Mesenchymal stem cell (in vitro differentiated cells and primary cell): ENCODE measurements around the gene TSPAN5.

ENCODE experiments used
- DNase-seq: peaks from one replicate; pipeline ENCODE4 v3.0.0-alpha.2; 2013
- H2AFZ ChIP-seq: one replicate; pipeline ENCODE4 v1.6.1; 2013; ENCODE audit warnings: low read depth, mild to moderate bottlenecking, control low read depth, inconsistent platforms, low read length, moderate library complexity
- H2AK5ac ChIP-seq: 2 replicates; pipeline ENCODE4 v1.6.1; 2013; ENCODE audit warnings: low read length, moderate library complexity, mild to moderate bottlenecking, inconsistent platforms; ENCODE audit not compliant: severe bottlenecking
- H2BK120ac ChIP-seq: one replicate; pipeline ENCODE4 v1.6.1; 2013; ENCODE audit warnings: low read depth, mild to moderate bottlenecking, inconsistent platforms, low read length, moderate library complexity
- H2BK12ac ChIP-seq, 2 experiments: one replicate each; pipeline ENCODE4 v1.6.1; 2013; ENCODE audit warnings: inconsistent platforms in 2 of 2, low read length in 2 of 2, mild to moderate bottlenecking in 2 of 2, moderate library complexity in 2 of 2, control low read depth in 1 of 2
- H2BK15ac ChIP-seq: one replicate; pipeline ENCODE4 v1.6.1; 2013; ENCODE audit warnings: mild to moderate bottlenecking, low read depth, inconsistent platforms; ENCODE audit not compliant: poor library complexity, severe bottlenecking
- H2BK5ac ChIP-seq: 2 replicates; pipeline ENCODE4 v1.6.1; 2013; ENCODE audit warnings: low read depth, mild to moderate bottlenecking, low read length, control low read depth, inconsistent platforms; ENCODE audit not compliant: poor library complexity, severe bottlenecking
- H3K14ac ChIP-seq, 2 experiments: one replicate each; pipeline ENCODE4 v1.6.1; 2013; ENCODE audit warnings: inconsistent platforms in 2 of 2, low read length in 2 of 2, control low read depth in 1 of 2, mild to moderate bottlenecking in 1 of 2, moderate library complexity in 1 of 2
- H3K18ac ChIP-seq, 2 experiments: one replicate each; pipeline ENCODE4 v1.6.1; 2013; ENCODE audit warnings: inconsistent platforms in 2 of 2, low read length in 2 of 2, control low read depth in 1 of 2, low read depth in 1 of 2, mild to moderate bottlenecking in 1 of 2
- H3K23ac ChIP-seq, 2 experiments: one replicate each; pipeline ENCODE4 v1.6.1; 2013; ENCODE audit warnings: inconsistent platforms in 2 of 2, low read length in 2 of 2, mild to moderate bottlenecking in 2 of 2, moderate library complexity in 2 of 2, control low read depth in 1 of 2
- H3K27ac ChIP-seq: 2 replicates; pipeline ENCODE4 v1.5.1; 2013; ENCODE audit warnings: mild to moderate bottlenecking, moderate library complexity, low read length, control low read depth, inconsistent platforms; ENCODE audit not compliant: poor library complexity, severe bottlenecking
- H3K27me3 ChIP-seq, 2 experiments: 2 replicates each; pipeline versions ENCODE4 v1.6.1 to v1.7.0; 2013; ENCODE audit warnings: low read length in 2 of 2, mild to moderate bottlenecking in 2 of 2, moderate library complexity in 2 of 2, control low read depth in 1 of 2, inconsistent platforms in 1 of 2; ENCODE audit not compliant: control insufficient read depth in 1 of 2, insufficient read depth in 1 of 2
- H3K36me3 ChIP-seq, 2 experiments: 2 replicates each; pipeline versions ENCODE4 v1.6.1 to v1.7.0; 2013; ENCODE audit warnings: low read length in 2 of 2, control low read depth in 1 of 2, inconsistent platforms in 1 of 2, low read depth in 1 of 2, mild to moderate bottlenecking in 1 of 2; ENCODE audit not compliant: insufficient read depth in 2 of 2, control insufficient read depth in 1 of 2
- H3K4ac ChIP-seq, 2 experiments: one replicate each; pipeline ENCODE4 v1.6.1; 2013; ENCODE audit warnings: inconsistent platforms in 2 of 2, low read length in 2 of 2, mild to moderate bottlenecking in 2 of 2, moderate library complexity in 2 of 2, control low read depth in 1 of 2, low read depth in 1 of 2
- H3K4me1 ChIP-seq: 2 replicates; pipeline ENCODE4 v1.6.1; 2013; ENCODE audit warnings: low read depth, low read length, control low read depth; ENCODE audit not compliant: control insufficient read depth, insufficient read depth
- H3K4me2 ChIP-seq: 2 replicates; pipeline ENCODE4 v1.6.1; 2013; ENCODE audit warnings: low read length, mild to moderate bottlenecking, inconsistent platforms; ENCODE audit not compliant: poor library complexity, severe bottlenecking
- H3K4me3 ChIP-seq, 2 experiments: 2 replicates each; pipeline versions ENCODE4 v1.5.1 to v1.7.0; 2013; ENCODE audit warnings: low read length in 2 of 2, mild to moderate bottlenecking in 2 of 2, control low read depth in 1 of 2, low read depth in 1 of 2; ENCODE audit not compliant: insufficient read depth in 1 of 2
- H3K79me1 ChIP-seq: replicated peaks from 2 replicates; pipeline ENCODE4 v1.6.1; 2013; ENCODE audit warnings: mild to moderate bottlenecking, control low read depth, low read length, inconsistent platforms; ENCODE audit not compliant: poor library complexity, severe bottlenecking
- H3K9ac ChIP-seq: 2 replicates; pipeline ENCODE4 v1.7.0; 2013; ENCODE audit warnings: mild to moderate bottlenecking, low read length, moderate library complexity
- H3K9me3 ChIP-seq: 2 replicates; pipeline ENCODE4 v1.7.0; 2013; ENCODE audit warnings: mild to moderate bottlenecking, low read length; ENCODE audit not compliant: control insufficient read depth
- H4K8ac ChIP-seq: one replicate; pipeline ENCODE4 v1.6.1; 2013; ENCODE audit warnings: inconsistent platforms, mild to moderate bottlenecking, low read length, moderate library complexity
- H4K91ac ChIP-seq: one replicate; pipeline ENCODE4 v1.6.1; 2013; ENCODE audit warnings: mild to moderate bottlenecking, low read length, inconsistent platforms
- WGBS: methylation state at CpG from one replicate; pipeline ENCODE4 v1.1.7; 2013; ENCODE audit warnings: mixed read lengths; 5-methylcytosine and 5-hydroxymethylcytosine counted together

TSPAN5 gene

DNA sequence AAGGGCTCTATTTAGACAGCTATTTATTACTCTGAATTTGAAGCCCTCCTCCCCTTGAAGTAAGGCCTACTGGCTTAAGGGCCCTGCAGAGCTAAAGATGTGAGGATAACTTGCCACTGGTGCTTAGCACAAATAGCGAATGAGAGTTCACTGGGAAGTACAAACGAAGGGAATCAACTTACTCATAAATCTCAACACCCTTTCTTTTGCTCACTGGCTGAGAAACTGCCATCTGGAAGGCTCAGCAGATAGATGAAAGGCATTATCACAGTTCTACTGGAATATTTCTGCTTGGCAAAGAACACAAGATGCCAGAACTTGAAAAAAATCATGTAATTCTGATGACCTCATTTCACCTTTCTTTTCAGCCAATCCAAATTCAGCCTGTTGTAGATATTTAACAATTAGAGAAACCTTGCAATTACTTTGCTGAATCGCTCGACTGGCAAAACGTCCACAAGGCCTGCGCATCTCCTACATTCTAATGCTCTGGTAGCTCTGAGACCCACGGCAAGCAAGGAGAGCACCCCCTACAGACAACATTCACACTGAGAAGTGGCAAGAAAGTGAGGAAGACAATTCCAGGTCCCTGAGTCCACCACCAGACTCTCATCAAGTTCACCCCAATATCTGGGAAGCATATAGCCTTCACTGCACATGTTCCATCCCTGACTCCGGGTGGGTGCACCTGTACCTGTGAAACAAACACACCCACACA, 27.5 kb downstream of the TSPAN5 start:
- Histone ChIP-seq H3K23ac (no peak overlapping the region), H2BK120ac (no peak overlapping the region), H4K91ac (no peak overlapping the region), H3K36me3 (no peaks in the 10 kb centered on the region), H2BK5ac (no peak overlapping the region), H2AK5ac (no peak overlapping the region), H3K4me1 (peaks cover 6% of the 10 kb centered on the region), H3K4me2 (no peak overlapping the region), H3K27ac (no peak overlapping the region), H2BK15ac (no peak overlapping the region), H3K79me1 (no peaks in the 10 kb centered on the region), H3K4me3 (no peak overlapping the region), H3K18ac (peak overlapping the region in 1 of 2 experiments; percentile 0), H2BK12ac (no peak overlapping the region), H3K27me3 (no peaks in the 10 kb centered on the region), H3K14ac (no peak overlapping the region), H4K8ac (no peak overlapping the region), H3K4ac (no peak overlapping the region), H3K9me3 (no peaks in the 10 kb centered on the region), H2AFZ (no peak overlapping the region), H3K9ac (no peak overlapping the region)
- WGBS: 80% methylated on average over 8 of the region's 8 CpGs
- DNase-seq: no peak

DNA sequence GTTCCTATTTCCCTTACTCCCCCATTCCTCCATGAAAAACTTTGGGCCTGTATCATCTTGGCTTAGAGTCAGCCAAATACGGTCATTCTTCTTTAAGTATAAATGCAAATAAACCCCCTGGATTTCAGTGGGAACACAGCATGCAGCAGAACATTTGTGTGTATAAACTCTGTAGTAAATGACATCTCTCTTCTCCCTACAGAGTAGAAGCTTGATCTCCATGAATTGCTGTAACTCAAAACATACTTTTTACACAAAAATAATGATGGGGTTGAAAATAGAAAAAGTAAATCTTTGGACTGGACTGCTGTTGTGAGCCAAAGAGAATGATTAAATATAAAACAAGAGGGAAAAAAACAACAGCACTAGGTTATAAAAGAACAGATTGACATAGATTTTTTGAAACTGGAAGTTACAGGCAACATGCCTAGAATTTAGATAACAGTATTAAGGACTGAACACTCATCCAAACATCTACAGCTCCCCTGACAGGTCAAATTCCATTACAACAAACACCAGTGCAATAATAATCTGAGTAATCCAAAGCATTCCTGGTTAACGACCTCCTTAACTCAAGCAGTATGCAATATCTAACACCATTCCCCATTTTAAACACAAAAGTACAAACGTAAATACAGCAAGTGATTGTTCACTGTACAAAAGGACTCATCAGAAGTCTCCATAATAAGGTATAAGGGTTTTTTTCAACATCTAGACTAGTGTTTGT, 30.7 kb downstream of the TSPAN5 start:
- Histone ChIP-seq H3K14ac (no peak overlapping the region), H3K9me3 (no peaks in the 10 kb centered on the region), H3K27ac (peak overlapping the region; percentile 75), H3K23ac (no peak overlapping the region), H4K91ac (no peak overlapping the region), H3K4me3 (peak overlapping the region in 1 of 2 experiments; percentile 39), H2BK15ac (no peak overlapping the region), H3K36me3 (no peaks in the 10 kb centered on the region), H4K8ac (no peak overlapping the region), H2AK5ac (no peak overlapping the region), H3K4me2 (no peak overlapping the region), H3K79me1 (no peaks in the 10 kb centered on the region), H2BK12ac (no peak overlapping the region), H3K9ac (peak overlapping the region; percentile 69), H3K18ac (no peak overlapping the region), H3K4ac (no peak overlapping the region), H3K27me3 (no peaks in the 10 kb centered on the region), H2AFZ (no peak overlapping the region), H2BK5ac (no peak overlapping the region), H3K4me1 (peaks cover 6% of the 10 kb centered on the region), H2BK120ac (no peak overlapping the region)
- 36% methylated on average over 3 of the region's 3 CpGs for WGBS
- no peak for DNase-seq

DNA sequence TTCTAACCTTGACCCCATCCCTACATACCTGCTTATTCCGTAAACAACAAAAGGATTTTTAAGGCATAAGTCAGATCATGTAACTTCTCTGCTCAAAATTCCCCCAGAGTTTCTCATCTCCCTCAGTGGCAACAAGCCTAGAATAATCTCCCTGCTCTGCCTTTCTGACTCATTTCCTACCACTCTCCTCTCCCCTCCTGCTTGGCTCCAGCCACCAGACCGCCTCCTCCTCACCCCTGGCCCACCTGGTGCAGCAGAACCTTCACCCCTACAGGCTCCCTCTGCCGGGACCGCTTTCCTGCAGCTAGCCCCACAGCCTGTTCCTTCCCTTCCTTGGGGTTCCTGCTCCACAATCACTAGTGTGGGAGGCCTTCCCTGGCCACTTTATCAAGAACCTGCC, 32.1 kb downstream of the TSPAN5 start:
- H3K9me3 ChIP-seq: no peaks in the 10 kb centered on the region
- H4K8ac ChIP-seq: peak overlapping the region; percentile 74
- peaks cover 9% of the 10 kb centered on the region for H3K4me1 ChIP-seq
- H3K14ac ChIP-seq: peak overlapping the region in 1 of 2 experiments; percentile 68
- no peak overlapping the region for H2BK15ac ChIP-seq
- no peak overlapping the region for H2BK120ac ChIP-seq
- peak overlapping the region in 1 of 2 experiments; percentile 42 for H3K4me3 ChIP-seq
- peak overlapping the region; percentile 15 for H2AFZ ChIP-seq
- H3K4ac ChIP-seq: peak overlapping the region in 1 of 2 experiments; percentile 68
- H3K36me3 ChIP-seq: no peaks in the 10 kb centered on the region
- no peak overlapping the region for H3K4me2 ChIP-seq
- H3K27me3 ChIP-seq: no peaks in the 10 kb centered on the region
- H2BK12ac ChIP-seq: peak overlapping the region; percentile 40 to 84
- WGBS: 12% methylated on average over 4 of the region's 4 CpGs
- peak; percentile 76 for DNase-seq
- peak overlapping the region; percentile 54 to 73 for H3K18ac ChIP-seq
- peak overlapping the region; percentile 78 for H3K27ac ChIP-seq
- peaks cover 4% of the 10 kb centered on the region for H3K79me1 ChIP-seq
- no peak overlapping the region for H3K23ac ChIP-seq
- peak overlapping the region; percentile 57 for H4K91ac ChIP-seq
- H2AK5ac ChIP-seq: peak overlapping the region; percentile 88
- peak overlapping the region; percentile 70 for H3K9ac ChIP-seq
- H2BK5ac ChIP-seq: no peak overlapping the region

DNA sequence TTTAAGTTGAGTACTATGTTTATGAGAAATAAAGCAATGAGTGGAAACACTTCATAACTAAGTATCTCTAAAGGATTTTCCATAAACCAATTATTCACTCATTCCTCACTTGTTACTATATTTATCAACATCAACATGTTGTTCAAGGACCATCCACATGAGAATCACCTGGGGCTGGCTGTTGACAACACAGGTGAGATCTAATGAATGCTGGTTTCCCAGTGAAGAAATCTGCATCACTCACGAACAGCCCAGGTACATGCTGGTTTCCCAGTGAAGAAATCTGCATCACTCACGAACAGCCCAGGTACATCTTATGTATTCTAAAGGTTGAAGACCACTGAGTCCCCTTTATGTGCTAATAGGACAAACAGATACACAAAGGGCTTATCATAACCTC, 32.5 kb downstream of the TSPAN5 start:
- peak overlapping the region in 1 of 2 experiments; percentile 42 for H3K4me3 ChIP-seq

More for the DNA sequence above, 32.5 kb downstream of the TSPAN5 start:
- Histone ChIP-seq H3K4me2 (peak overlapping the region; percentile 33), H3K36me3 (no peaks in the 10 kb centered on the region), H3K27ac (peak overlapping the region; percentile 78), H2BK5ac (no peak overlapping the region), H4K8ac (no peak overlapping the region), H3K9ac (peak overlapping the region; percentile 70), H2BK15ac (no peak overlapping the region), H3K23ac (no peak overlapping the region), H2BK12ac (no peak overlapping the region), H3K9me3 (no peaks in the 10 kb centered on the region), H3K14ac (no peak overlapping the region), H3K4me1 (peaks cover 9% of the 10 kb centered on the region), H2AFZ (no peak overlapping the region), H3K27me3 (no peaks in the 10 kb centered on the region), H3K79me1 (peaks cover 4% of the 10 kb centered on the region), H2AK5ac (peak overlapping the region; percentile 99), H4K91ac (peak overlapping the region; percentile 46), H3K4ac (peak overlapping the region in 1 of 2 experiments; percentile 80), H3K18ac (peak overlapping the region in 1 of 2 experiments; percentile 73), H2BK120ac (no peak overlapping the region)
- no peak for DNase-seq
- WGBS: 82% methylated on average over 2 of the region's 2 CpGs
